Limb (tissue), 2 donors: ENCODE results near the gene CLBA1.

Source experiments
- DNase-seq, 2 donors: peaks; one replicate each; pipeline ENCODE4 v3.0.0-alpha.2; 2016; ENCODE audit errors: extremely low spot score in 2 of 2

CLBA1 gene

DNA sequence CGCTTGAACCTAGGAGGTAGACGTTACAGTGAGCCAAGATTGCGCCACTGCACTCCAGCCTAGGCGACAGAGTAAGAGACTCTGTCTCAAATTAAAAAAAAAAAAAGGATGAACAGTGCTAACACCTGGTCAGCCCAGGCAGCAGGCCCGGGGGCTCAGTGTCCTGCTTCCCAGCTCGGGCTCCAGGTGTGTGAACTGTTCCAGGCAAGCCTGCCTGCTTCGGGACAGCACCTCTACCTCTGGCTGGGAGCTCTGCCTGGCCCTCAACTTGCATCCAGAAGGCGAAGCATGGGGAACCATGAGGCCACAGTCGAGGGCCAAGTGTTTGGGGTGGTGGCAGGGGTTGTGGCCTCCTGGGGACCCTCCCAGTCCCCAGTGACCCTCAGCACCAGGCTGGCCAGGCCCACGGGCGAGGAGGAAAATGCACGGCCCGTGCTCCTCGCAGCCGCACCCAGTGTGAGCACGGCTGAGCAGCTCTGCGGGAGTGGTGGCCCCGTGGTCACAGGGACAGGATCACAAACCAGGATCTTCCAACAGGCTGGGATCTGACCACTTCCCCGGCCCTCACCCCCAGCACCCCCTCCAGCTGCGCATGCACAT is 19.8 kb downstream of the CLBA1 start:
- peak in 1 of 2 donors; percentile 24 for DNase-seq

DNA sequence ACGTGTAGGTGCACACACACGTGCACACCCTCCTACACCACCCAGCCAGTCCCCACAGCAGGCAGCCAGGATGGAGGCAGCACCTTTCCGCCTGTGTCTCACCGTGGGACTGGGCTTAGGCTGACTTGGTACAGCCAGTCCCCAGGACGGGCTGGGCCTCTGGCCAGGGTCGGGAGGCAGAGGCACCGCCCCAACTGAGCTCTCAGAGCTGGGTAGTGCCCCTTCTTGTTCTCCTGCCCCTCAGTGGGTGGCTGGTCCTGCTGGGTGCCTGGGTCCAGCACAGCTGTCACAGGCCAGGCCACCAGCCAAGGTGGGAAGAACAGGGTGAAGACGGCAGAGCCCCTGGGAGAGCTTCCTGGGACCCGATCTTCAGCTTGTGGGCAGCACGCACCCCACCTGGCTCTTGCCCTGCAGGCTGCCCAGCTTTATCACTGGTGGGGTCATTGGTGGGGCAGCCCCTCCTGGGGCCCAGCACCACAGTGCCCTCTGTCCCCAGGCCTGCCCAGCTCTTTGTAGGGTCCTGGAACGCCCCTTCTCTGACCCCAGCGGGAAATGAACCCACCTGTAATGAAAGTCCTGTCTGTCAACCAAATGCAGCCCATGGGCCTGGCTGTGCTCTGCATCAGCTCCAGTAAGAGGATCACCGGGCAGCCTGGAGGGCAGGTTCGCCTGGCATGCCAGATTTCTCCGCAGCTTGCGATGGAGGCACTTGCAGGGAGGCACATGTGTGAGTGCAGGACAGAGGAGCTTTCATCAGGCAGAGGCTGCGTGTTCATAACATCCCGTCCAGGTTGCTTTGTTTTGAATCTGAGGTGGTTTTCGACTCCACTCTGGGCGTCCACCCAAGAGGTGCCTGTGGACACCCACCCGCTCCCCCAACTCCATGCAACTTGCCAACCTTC is 20.6 kb downstream of the CLBA1 start:
- DNase-seq: no peak

DNA sequence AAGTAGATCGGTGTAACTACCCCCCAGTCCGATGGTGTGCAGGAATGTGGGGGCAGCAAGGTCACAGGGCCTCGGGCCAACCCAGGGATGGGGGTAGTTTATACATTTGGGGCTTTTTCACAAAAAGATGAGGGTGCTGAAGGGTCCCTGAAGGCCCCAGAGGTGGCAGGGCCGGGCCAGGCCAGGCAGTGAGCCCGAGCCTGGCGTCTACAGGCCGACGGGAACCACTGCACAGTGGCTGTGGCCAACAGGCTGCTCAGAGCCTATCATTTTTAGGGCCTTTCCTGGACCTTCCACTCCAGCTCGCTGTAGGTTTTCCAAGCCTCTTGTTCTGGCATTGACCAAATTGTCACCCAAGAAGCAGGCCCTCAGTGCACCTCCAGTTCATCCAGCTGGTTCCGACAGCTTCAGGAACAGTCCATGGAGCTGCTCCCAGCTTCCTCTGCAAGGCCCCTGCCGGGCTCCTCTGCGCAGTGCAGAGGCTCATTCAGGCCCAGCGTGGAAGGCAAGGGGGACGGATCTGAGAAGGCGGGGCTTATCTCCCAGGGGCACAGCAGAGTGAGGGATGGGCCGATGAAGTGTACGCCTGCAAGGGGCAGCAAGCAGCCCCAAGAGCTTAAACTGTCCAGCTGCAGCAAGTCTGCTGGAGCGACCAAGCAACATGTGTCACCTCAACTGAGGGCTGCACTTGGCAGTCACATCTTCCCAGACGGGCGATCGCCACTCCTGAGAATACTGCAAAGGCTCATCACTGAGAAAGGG is 21.4 kb downstream of the CLBA1 start:
- DNase-seq: no peak

DNA sequence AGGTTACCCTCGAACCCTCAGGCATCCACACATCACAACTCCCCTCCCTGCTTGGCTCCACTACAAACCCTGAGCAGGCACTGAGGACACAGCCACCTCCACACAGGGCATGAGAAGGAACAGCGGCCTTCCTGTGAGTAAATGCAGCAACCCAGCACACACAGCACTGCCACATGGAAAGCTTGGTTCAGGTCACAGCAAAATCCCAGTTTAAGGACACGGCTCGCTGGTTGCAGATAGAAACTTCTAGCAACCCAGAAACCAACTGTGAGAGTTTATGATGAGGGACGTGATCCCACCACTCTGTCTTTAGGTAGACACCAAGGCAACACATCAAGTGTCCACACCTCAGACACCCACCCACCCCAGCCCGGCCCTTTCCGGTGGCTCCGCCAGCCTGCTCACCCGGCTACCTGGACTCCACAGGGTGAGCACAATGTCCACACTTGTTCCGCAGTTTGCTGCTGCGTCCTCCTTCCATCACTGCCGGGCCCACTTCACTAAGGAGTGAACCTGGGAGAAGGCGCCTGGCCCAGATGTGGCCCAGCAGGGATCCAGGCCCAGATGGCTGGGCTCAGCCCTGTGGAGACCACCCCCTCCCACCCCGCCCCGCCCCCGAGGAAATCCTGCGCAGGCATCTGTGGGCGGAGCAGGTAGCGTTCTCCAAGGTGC is 22.1 kb downstream of the CLBA1 start:
- DNase-seq: no peak

DNA sequence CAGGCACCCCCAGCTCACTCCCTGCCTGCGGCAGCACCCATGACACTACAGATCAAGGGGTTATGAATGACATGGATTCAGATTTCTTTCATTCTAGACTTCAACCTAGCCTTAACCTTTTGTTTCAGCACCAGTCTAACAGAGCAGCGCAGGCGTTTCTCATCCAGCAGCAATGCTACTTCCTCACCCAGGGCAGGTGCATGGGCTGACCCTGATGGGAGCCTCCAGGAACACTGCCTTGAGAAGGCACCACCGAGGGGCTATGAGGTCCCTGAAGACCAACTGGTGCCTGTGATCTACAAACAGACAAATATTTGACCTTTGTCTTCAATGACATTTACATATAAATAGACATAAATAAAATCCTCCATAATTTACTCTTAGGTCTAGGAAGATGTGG is 24.5 kb downstream of the CLBA1 start:
- no peak for DNase-seq

DNA sequence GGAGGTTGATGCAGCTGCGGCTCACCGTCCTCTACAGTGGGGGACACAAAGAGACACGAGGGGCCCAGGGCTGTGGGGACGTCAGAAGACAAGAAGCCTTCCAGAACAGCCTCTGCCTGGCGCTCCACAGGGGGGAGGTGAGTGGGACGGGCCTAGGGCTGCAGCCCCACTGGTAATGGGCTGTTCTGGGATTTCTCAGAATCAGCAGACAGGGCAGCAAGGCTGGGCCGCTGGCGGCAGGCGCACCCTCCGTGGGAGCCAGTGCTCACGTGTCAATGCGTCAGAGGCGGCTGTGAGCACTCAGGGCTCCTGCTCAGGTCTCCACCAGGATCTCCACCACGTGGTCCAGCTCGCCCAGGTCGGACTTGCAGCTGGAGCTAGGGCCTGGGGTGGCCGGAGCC is 25.3 kb downstream of the CLBA1 start:
- DNase-seq: no peak

DNA sequence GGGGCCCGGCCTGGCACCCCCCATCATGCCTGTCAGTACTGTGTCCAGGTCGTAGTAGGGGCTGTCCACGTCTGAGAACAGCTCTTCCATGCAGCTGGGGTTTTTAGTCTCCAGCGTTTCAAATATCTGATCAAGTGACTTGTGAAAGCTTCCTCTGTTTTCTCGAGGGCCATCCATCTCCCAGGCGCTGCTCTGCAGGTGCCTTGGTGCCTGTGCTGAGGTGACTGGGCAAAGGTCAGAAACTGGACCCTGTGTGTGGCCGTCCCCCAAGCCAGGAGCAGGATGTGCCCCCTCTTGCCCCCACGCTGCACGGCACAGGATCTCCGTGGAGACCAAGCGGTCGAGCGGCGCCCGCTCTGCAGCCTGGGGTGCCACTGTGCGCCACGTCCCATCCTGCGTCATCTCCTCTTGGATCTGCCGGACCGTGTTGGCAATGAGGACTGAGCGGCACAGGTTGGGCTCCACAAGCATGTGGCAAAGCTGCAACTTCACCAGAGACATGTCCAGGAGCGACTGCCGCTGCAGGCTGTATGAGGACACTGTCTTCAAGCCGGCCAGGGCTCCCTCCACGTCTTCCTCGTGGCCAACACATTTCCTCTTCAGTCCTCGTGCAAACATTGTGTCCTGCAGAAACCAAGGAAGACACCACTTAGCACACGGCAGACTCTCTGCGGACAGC is 25.9 kb downstream of the CLBA1 start:
- DNase-seq: no peak

DNA sequence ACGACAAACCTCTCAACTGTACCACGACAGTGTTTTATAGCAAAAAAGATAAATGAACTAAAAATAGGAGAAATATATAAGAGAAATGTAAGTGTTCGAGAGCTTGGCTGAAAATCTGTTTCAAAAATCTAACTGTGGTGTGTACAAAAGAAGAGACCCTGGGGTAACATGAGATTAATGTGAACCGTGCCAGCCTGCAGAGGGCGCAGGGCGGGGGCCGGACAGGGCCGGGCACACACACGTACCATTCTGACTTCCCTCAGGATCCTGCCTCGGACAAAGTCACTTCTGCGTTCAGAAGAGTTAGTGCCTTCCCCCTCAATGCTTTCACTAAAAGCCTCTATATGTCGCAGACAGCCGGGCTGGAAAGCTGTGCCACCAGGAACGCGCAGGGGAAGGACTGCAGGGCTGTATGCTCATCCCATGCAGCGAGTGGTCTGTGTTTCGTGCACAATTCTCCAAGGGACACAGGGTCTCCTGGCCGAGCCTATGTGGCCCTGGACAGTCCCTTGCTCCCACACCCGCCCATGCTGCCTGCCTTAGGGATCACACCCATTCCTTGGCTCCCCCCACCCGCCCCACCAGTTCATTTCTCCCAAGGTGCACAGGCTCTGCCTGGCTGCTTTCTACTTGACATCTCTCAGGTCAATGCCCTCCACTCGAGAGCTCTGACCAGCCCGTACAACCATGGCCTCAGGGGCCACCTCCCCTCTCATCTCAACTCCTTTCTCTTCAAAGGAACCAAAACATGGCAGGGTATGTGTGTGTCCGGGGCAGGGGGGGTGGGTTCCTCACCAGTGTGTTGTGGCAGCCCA is 26.8 kb downstream of the CLBA1 start:
- DNase-seq: no peak

DNA sequence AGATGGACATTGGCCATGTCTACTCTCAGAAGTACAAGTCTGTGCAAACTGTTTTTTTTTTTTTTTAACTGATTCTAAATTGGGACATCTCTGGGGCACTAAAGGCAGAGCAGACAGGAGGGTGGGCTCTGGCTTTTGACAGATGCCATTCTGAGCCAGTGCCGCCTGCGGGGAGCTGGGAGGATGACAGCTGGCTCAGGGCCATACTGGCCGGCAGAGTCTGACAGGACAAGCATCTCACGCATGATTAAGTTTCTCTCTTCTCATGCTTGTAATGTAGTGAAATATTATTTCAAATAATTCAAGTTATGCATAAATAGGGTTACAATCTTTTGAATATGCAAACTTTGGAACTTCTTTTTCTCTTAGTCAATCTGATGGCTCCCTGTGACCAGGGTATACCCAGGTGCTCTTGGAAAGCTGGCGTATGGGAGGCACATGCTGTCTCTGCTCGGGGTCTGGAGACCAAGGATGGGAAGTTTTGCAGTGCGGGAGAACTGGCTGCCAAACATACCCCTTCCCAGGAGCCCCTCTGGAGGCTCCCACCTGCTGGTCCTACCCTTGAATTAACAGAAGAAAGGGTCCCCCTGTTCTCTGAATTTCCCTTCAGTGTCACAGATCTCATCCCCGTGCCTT is 27.7 kb downstream of the CLBA1 start:
- DNase-seq: peak in 1 of 2 donors; percentile 58

DNA sequence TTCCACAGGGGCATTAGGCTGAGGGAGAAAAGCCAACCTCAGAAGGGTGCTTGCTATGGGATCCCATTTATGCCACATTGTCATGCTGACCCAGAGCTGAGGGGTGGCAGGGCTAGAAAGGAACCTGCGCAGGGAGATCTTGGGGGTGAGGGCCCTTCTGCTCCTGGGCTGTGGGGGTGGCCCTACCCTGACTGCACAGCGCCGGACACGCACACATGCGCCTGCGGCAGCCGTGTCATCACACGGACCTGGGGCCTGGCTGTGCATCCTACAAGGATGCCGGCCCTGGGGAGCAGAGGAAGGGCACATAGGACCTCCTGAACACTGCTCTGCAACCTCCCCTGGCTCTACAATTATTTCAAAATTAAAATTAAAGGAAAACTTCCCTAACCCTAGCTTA is 28.4 kb downstream of the CLBA1 start:
- DNase-seq: no peak

DNA sequence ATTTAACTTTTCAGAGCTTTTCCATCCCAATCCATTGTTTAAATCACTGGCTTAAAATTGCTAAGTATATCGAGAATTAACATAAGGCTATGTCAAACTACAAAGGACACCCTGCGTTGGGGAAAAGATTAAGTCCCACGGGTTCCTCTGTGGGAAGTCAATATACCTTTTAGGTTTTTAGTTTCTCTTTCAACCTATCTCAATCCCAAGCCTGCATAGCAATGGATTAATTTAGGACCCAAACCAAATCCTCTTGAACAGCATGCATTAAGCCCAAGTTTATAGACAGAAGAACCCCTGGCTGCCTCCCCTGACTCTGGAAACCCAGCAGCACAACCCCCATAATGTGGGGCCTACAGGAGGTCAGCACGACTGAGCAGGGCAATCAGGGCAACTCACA is 29.0 kb downstream of the CLBA1 start:
- no peak for DNase-seq

DNA sequence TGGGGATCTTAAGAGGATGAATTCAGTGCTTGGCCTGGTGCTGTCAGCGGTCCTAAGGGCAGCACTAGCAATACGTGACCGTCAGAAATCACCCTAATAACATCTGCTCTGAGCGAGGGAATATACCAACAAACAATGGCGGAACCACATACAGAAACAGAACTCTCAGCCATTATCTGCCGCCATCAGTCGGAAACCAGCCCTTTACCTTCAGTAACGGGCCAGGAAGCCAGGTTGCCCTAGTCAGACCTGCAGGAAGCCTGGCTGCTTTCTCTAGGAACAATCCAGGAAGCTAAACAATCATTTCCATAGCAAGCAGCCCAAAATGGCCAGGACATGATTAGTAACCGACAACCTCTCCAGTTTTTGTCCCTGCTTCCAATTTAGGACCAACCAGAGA is 29.7 kb downstream of the CLBA1 start:
- no peak for DNase-seq

DNA sequence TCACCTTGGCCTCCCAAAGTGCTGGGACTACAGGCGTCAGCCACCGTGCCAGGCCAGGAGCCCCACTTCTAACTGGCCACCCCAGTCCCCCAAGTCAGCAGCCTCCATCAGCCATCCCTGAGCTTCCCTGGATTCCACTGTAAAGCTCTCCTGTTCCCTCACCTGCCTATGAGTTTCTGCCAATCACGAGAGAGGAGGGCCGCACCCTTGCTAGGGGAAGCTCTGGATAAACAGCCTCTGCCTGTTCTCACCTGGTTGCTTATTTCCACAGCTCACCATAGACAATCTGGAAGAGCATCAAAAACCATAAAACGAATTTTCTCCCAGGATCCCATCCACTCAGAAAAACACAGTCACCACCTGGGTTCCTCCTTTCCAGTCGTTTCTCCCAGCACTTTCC is 30.3 kb downstream of the CLBA1 start:
- DNase-seq: no peak

DNA sequence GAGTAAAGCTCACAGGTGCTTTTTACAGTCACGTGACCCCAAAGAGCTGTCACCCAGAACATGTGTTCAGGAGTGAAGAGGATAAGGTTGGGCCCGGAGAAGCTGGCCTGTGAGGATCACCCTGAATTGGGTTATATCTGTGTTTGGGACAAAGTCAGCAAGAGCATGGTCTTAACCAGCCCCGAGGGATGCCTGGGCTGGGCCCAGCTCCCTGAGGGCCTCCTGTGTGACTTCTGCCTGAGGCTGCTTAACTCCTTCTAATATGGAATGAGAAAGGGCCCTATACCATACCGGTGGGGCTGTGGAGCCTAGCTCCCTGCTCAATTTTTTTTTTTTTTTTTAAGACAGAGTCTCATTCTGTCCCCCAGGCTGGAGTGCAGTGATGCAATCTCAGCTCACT is 32.8 kb downstream of the CLBA1 start:
- DNase-seq: no peak

DNA sequence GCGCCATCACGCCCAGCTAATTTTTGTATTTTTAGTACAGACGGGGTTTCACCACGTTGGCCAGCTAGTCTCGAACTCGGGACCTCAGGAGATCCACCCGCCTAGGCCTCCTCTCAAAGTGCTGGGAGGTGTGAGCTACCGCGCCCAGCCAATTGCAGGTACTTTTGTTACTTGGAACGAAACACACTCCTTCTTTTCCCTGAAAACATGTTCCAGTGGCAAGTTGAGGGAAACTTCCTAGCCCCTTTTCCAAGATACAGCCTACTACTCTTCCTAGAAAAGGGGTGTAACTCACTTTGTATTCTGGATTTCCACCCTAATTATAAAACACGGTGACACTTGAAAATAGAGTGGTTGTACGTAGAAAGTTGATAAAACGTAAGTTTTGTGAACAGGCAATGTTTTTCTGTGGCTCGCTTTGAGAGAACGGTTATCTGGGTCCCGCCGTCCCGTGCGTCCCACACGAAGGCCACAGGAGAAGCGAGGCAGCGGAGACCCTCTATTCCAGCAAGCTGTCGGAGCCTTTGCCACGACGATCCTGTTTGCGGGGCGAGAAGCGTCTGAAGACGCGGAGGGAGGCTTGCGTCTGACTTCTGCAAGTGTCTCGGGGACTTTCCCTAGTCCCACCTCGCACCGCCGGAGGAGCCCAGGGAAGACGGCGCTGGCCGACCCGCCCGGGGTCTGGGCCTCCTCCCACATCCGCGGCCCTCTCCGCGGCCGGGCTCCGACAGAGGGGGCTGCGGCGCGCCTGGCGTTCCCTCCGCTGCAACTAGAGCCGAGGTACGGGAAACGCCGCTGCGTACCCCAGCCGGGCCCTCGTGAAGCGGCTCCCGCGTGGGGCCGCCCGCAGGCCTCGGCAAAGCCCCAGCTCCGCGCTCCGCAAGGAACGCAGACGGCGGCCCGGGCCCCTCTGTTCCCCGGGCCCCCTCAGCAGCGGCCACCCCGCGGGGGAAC is 34.5 kb downstream of the CLBA1 start:
- peak in 1 of 2 donors; percentile 74 for DNase-seq

DNA sequence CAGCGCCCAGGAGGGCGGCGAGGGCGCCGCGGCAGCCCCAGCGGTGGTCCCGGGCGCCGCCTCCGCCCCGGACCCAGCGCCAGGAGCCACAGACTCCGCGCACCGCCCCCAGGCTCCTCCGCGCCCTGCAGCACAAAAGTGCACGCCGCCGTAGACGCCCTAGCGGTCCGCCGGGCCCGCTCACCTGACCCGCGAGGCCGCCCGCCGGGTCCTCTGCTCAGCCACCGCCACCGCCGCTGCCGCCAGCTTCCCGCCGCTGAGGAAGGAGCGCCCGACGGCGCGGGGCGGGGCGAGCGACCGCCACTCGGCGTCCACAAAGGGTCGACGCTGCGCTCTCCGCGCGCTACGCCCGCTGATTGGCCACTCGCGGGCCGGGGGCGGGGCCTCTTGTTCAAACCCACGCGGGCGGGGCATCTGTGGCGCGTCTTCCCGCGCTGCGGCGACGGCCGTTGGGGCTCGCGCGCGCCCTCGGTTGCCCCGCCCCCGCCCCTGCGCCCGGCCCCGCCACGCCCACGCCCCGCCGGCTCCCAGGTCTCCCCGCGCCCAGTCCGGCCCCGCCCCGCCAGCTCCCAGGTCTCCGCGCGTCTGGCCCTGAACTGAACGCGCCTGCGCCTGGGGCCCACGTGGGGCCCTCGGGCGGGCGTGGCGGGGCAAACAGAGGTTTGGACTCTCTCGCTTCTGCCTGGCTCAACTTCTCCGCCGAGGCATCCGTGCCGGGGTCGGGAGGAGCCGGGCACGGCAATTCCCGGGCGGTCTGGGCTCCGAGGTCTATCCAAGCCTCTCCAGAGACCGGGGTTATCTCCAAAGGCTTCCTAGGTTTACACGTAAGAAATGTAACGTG is 35.4 kb downstream of the CLBA1 start, which contains the start of gene CDCA4:
Gene CDCA4, minus strand, starts transcription at position 269 of the 841 bp plus-strand sequence. CDS start 9,154 bp downstream, outside the sequence.
- peak; percentile 96 to 100 for DNase-seq

DNA sequence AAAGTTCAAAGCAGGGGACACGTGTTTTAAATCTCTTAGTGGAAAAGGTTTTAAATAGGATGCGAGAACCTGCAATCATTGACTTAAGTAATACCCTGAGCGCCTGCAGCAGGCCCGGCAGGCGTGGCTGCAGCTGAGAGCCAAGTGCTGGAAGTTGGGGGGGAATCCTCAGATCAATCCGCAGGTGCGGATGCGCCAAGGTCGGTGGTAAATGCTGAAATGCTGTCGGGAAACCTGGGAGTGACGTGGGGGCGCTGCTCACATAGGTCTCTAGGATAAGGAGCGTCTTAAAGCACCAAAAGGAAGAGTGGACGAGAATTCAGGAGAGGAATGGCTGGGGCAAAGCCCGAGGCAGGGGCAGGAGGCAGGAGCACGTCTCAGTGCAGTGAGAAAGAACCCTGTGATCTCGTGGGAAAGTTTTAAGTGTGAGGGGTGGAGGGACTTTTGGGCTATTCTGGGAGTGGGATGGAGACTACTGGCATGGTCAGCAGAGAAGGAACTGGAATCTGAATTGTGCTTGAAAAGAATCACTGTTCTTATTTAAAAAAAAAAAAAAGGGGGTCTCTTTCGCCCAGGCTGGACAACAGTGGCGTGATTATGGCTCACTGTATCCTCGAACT is 36.2 kb downstream of the CLBA1 start:
- DNase-seq: peak; percentile 30 to 72
